Esophagus squamous epithelium (tissue), 5 donors: ENCODE measurements around the gene GAB3. TPM values are rescaled to one million over a fixed set of nuclear protein-coding genes. Genes with fewer than 3 reads are reported as not detected.

ENCODE experiments used
- DNase-seq: peaks from one replicate; lab custom pipeline; 2025; lab: John Stamatoyannopoulos, UW
- H3K27ac ChIP-seq, 4 donors: fragments of 200-600 bp; sonication (generic); one replicate each; pipeline ENCODE4 v1.5.1; 2016 to 2019; ENCODE audit warnings: mild to moderate bottlenecking in 1 of 4
- H3K27me3 ChIP-seq, 4 donors: fragments of 200-600 bp; sonication (generic); 1 replicate in 3 of 4; 2 replicates in 1 of 4; pipeline versions ENCODE4 v1.5.1 to v1.6.0; 2017 to 2021; ENCODE audit warnings: antibody characterized with exemption in 1 of 4
- H3K36me3 ChIP-seq, 3 donors: fragments of 200-600 bp; sonication (generic); one replicate each; pipeline ENCODE4 v1.5.1; 2016 to 2019
- H3K4me1 ChIP-seq, 3 donors: fragments of 200-600 bp; sonication (generic); one replicate each; pipeline ENCODE4 v1.5.1; 2017 to 2019
- H3K4me3 ChIP-seq, 4 donors: fragments of 200-600 bp; sonication (generic); 1 replicate in 3 of 4; 2 replicates in 1 of 4; pipeline ENCODE4 v1.5.1; 2016 to 2019; ENCODE audit warnings: mild to moderate bottlenecking in 2 of 4, moderate library complexity in 1 of 4
- H3K9me3 ChIP-seq, 3 donors: fragments of 200-600 bp; sonication (generic); one replicate each; pipeline ENCODE4 v1.5.1; 2016 to 2019
- POLR2A ChIP-seq, 4 donors: fragments of 450-650 bp; IDR thresholded peaks; one replicate each; pipeline ENCODE4 v1.6.1; 2017; ENCODE audit warnings: antibody characterized with exemption in 4 of 4, mild to moderate bottlenecking in 4 of 4, moderate library complexity in 3 of 4
- WGBS, 2 donors: methylation state at CpG; one replicate each; pipeline ENCODE4 v1.1.5; 2018; 5-methylcytosine and 5-hydroxymethylcytosine counted together
- intact Hi-C: fragments of 100-400 bp; cut with DNase I; formaldehyde crosslinking; loops from one replicate; pipeline ENCODE4 v1.15.0; 2022
- total RNA-seq, 4 donors: library from RNA; depleted of rRNA; stranded (reverse); fragments of >200 nt; gene quantifications; one replicate each; pipeline ENCODE4 v1.1.0, GENCODE V29; 2016
- TF ChIP-seq, protein P1 (sequence below), 6 experiments: fragments of 450-650 bp in 4 of 6; fragments of 200-600 bp in 2 of 6; sonication (generic) in 2 of 6; IDR thresholded peaks; one replicate each; pipeline ENCODE4 v1.5.1; 2016 to 2019; ENCODE audit warnings: antibody characterized with exemption in 6 of 6, mild to moderate bottlenecking in 4 of 6, moderate library complexity in 4 of 6
- donor health status: DM: yes; HTN: yes; CAD: no.

GAB3 gene
- total RNA-seq, 4 donors from 2014 or later = 0.61 to 4.4 (median 1.8) TPM

DNA sequence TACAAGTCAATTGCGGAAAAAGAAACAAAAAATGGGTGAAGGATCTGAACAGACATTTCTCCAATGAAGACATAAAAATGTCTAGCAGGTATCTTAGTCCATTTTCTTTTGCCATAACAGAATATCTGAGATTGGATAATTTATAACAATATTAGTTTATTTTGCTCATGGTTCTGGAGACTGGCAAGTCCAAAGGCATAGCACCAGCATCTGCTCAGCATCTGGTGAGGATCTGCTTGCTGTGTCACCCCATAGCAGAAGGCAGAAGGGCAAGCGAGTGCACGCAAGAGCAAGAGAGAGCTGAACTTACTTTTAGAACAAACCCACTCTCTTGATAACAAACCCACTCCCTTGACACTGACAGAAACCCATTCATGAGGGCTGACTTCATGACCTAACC, 29.7 kb downstream of the GAB3 start:
- intact Hi-C loops = no loop called here
- 83 to 90% methylated on average over 3 of the region's 3 CpGs for WGBS, 2 donors
- Histone ChIP-seq H3K27ac (no peak overlapping the region), H3K4me1 (peaks cover 0 to 15% (median 0%) of the 10 kb centered on the region in 3 donors), H3K4me3 (no peak overlapping the region), H3K9me3 (no peaks in the 10 kb centered on the region), H3K36me3 (no peaks in the 10 kb centered on the region), H3K27me3 (no peaks in the 10 kb centered on the region)
- TF ChIP-seq POLR2A (IDR thresholded peaks at IDR 0.05) = no peak
- TF ChIP-seq, protein P1, sequence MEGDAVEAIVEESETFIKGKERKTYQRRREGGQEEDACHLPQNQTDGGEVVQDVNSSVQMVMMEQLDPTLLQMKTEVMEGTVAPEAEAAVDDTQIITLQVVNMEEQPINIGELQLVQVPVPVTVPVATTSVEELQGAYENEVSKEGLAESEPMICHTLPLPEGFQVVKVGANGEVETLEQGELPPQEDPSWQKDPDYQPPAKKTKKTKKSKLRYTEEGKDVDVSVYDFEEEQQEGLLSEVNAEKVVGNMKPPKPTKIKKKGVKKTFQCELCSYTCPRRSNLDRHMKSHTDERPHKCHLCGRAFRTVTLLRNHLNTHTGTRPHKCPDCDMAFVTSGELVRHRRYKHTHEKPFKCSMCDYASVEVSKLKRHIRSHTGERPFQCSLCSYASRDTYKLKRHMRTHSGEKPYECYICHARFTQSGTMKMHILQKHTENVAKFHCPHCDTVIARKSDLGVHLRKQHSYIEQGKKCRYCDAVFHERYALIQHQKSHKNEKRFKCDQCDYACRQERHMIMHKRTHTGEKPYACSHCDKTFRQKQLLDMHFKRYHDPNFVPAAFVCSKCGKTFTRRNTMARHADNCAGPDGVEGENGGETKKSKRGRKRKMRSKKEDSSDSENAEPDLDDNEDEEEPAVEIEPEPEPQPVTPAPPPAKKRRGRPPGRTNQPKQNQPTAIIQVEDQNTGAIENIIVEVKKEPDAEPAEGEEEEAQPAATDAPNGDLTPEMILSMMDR (IDR thresholded peaks at IDR 0.05) = no peak
- no peak for DNase-seq

DNA sequence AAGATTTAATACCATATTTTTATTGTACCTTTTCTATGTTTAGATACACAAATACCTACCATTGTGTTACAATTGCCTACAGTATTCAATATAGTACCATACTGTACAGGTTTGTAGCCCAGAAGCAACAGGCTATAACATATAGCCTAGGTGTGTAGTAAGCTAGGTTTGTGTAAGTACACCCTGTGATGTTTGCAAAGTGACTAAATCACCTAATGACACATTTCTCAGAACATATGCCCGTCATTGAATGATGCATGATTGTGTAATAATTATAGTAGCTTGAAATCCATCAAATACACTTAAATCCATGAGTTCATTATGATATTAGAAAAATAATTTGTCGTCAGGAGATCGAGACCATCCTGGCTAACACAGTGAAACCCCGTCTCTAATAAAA, 30.8 kb downstream of the GAB3 start:
- no peak for TF ChIP-seq POLR2A (IDR thresholded peaks at IDR 0.05)
- TF ChIP-seq, protein P1 (IDR thresholded peaks at IDR 0.05) = no peak
- Histone ChIP-seq H3K36me3 (no peaks in the 10 kb centered on the region), H3K4me3 (no peak overlapping the region), H3K27me3 (no peaks in the 10 kb centered on the region), H3K9me3 (no peaks in the 10 kb centered on the region), H3K27ac (peak overlapping the region in 1 of 4 donors; percentile 5), H3K4me1 (peaks cover 0 to 15% (median 0%) of the 10 kb centered on the region in 3 donors)
- no peak for DNase-seq
- 28 to 67% methylated on average over 4 of the region's 4 CpGs for WGBS, 2 donors
- intact Hi-C loops = no loop called here

DNA sequence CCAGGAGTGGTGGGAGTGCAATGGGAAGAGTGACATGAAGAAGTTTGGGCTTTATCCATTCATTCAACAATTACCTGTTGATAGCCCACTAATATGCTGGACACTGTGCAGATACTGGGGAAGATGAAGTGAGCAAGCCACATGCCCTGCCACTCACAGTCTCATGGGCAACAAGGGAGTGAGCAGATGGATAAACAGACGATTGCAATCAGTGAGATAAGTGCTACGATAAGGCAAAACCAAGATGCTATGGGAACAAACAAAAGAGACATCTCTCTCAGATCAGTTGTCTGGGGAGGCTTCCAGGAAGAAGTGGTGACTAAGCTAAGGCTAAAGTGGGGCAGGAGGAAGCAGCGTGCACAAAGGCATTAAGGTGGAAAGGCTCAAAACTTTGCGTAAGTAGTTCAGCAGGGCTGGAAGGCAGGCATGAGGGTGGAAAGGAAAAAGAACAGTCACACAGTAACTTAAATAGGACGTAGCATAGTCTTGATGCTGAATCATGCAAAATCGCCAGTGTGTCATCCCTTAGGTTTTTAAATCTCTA, 31.7 kb downstream of the GAB3 start:
- Histone ChIP-seq H3K27me3 (no peaks in the 10 kb centered on the region), H3K4me1 (peaks cover 0 to 15% (median 0%) of the 10 kb centered on the region in 3 donors), H3K9me3 (no peaks in the 10 kb centered on the region), H3K4me3 (no peak overlapping the region), H3K27ac (peak overlapping the region in 2 of 4 donors; percentile 32 to 33), H3K36me3 (no peaks in the 10 kb centered on the region)
- WGBS, 2 donors = 10 to 49% methylated on average over 6 of the region's 6 CpGs
- TF ChIP-seq POLR2A (IDR thresholded peaks at IDR 0.05) = no peak
- TF ChIP-seq, protein P1 (IDR thresholded peaks at IDR 0.05) = no peak
- intact Hi-C loops = no loop called here
- DNase-seq = no peak

DNA sequence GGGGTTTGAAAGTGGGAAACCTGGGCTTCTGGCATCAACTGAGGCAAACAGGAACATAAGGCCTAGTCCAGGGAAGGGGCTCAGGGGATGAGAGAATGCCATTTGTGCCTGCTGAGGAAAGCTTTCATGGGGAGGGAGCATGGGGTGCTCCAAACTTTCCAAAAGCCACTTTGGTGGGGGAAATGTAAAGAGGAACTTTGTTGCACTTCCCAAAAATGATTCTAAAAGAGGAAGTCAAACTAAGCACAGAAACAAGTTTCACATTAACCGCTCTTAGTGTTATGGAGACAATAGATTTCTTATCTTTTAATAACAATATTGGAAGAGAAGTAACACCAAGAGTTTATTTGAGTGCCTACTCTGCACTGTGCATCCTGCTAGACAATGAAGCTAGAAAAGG, 32.3 kb downstream of the GAB3 start:
- H3K9me3 ChIP-seq = no peaks in the 10 kb centered on the region
- WGBS, 2 donors = 65 to 70% methylated on average over 1 of the region's 1 CpG
- H3K27ac ChIP-seq = peak overlapping the region in 2 of 4 donors; percentile 33 to 41
- DNase-seq = no peak
- intact Hi-C loops = no loop called here
- no peaks in the 10 kb centered on the region for H3K27me3 ChIP-seq
- H3K36me3 ChIP-seq = no peaks in the 10 kb centered on the region
- H3K4me1 ChIP-seq = peaks cover 0 to 15% (median 0%) of the 10 kb centered on the region in 3 donors
- no peak overlapping the region for H3K4me3 ChIP-seq
- TF ChIP-seq POLR2A (IDR thresholded peaks at IDR 0.05) = no peak

DNA sequence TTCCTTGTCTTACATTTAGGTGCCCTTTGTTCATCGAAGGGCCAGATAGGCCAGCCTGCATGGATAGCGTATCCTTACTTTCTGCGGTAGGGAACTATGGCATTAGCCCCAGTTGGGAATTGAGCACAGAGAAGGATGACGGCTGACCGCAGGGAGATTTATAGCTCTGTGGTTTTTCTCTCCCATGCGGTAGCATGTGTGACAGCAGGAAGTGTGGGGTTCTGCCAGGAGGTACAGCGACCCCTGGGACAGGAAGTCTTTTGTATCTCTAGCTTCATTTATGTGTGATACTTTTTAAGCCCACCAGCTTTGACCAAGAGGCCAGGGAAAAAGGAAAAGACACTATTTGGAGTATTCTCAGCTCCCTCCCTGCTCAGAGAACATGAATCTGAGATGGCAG, 33.1 kb downstream of the GAB3 start:
- DNase-seq = no peak
- Histone ChIP-seq H3K27ac (peak overlapping the region in 2 of 4 donors; percentile 33 to 41), H3K4me1 (peaks cover 0 to 20% (median 5%) of the 10 kb centered on the region in 3 donors), H3K4me3 (no peak overlapping the region), H3K27me3 (no peaks in the 10 kb centered on the region), H3K9me3 (no peaks in the 10 kb centered on the region), H3K36me3 (no peaks in the 10 kb centered on the region)
- TF ChIP-seq, protein P1 (IDR thresholded peaks at IDR 0.05) = no peak
- TF ChIP-seq POLR2A (IDR thresholded peaks at IDR 0.05) = no peak
- 50 to 100% methylated on average over 1 to 7 of the region's 7 CpGs for WGBS, 2 donors
- intact Hi-C loops = no loop called here
